Astrocyte of the hippocampus (primary cell): ENCODE data around the gene KIF26B.

Experiments used
- DNase-seq: peaks from one replicate; pipeline ENCODE4 v3.0.0; 2011; ENCODE audit warnings: low read depth, low spot score

KIF26B gene

DNA sequence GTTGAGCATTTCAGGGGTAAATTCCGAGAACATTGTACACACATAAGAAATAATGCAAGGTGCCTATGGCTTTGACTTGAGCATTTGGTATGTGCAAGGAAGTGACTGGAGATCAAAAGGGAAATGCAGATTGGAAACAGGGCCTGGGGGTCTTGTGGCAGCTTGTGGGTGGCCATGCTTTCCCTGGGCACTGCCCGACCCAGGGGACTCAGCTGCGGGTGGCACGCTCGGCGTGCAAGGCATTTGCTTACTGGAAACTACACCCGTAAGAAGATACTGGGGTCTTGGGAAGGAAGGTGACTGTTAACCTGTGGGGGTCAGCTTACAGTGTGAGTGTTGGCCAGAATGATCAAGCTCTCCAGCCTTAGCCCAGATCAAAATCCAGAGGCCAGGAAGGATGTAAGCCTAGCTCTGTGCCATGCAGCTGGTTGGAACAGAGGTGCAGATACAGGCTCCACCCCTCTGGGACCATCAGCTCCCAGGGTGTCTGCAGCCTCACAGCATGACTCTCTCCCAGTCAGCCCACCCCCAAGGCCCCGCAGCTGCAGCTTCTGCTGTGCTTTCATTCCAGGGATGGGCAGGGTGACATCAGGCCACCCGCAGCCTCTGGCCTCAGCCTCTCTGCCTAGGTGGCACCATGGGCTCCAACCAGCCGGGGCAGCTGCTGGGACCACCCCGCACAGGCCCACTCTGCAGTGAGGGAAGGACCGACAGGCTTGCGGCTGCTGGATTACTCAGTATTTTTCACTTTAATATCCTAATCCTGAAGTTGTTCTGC lies 55.1 kb downstream of the KIF26B start:
- no peak for DNase-seq

DNA sequence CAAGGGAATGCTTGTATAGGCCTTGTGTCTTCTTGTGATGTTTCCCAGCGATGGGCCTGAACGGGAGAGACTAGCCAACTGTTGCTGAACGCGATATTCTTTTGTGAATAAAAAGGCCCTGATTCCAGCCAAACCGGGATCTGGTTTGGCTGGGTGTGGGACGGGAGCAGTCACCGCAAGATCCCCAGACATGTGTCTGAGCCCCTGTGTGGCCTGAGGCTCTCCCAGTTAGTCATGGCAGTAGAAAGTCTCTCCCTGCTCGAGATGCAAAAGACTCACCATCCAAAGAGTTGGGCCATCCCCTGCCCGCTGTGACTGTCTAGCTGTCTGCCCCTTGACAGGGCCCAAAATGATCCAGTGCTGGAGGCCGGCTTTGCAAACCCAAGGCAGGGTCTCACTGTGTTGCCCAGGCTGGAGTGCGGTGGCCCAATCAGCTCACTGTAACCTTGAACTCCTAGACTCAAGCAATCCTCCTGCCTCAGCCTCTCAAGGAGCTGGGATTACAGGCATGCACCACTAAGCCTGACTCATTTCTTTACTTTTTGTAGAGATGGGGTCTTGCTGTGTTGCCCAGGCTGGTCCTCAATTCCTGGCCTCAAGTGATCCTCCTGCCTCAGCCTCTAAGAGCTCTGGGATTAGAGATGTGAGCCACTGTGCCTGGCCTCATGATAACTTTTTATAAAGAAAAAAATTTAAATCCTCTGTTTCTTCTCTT lies 56.4 kb downstream of the KIF26B start:
- DNase-seq, result no peak

DNA sequence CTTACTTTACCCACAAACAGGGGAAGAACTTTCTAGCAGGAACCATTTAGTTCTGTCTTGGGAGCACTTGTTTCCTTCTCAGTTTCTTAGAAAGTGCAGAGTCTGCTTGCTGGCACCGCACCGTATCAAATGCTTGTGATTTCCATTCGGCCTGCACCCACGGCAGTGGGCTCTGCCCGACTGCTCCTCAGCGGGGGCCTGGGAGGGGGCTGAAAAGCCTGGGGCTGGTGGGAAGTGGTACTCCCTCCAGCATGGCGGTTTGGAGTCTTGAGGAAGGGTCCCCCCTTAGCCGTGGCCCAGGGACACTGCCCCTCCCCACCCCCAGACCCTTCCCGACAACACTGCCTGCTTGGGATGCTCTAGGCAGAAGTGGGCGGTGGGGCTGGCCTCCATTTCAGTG lies 57.0 kb downstream of the KIF26B start:
- DNase-seq, result no peak

DNA sequence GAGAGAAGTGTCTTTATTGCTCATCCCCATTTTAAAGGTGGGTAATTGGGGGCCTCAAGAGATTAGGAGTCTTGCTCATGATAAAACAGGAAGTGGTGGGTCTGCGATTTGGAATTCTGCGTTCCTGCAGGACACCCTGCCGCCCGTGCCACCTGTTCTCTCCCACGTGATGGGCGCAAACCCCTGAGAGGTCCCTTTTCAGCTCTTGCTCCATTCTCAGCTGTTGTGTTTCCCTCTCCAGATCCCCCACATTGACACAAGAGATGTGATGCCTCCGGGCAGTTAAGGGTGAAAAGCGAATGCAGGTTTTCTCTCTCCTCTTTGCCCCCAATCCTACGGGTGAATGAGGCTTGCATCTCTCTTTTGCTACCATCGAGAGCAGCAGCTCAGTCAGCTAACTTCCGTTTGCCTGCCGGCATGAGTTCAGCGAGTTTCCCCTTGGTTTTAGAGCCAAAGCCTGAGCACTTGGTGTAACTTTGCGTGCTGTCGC lies 57.5 kb downstream of the KIF26B start:
- no peak for DNase-seq

DNA sequence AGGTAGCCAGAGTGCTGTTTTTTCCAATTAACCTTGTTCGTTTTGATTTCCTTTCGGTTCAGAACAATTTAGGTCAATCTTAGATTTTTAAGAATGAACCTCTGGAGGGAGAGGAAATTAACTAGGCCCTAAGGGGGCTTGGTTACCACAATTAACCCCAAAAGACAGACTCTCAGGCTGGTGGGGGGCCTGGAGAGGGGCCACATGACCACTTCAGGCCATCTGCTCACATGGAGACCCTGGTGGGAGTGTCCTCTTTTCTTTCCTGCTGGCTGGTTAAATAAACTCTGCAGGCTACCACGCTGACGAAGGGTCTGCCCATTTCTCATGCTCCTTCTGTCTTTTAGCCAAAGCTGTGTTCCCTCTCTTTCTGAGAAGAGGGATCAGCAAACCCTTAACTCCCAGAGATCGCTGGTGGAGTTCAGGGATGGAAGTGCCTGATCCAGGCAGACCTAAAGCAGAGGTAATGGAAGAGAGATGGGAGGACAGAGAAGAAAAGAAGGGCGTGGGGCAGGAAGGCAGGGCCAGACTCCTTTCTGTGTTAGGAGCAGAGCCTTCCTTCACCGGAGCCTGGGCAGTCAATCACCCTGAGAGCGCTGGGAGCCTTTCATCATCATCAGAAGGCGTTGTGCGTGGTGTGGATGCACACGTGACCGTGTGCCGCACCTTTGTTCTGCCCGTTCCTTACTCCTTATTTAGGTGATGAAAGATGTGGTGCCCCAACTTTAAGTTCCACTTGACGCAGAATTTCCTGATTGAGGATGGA lies 58.5 kb downstream of the KIF26B start:
- DNase-seq, result no peak

DNA sequence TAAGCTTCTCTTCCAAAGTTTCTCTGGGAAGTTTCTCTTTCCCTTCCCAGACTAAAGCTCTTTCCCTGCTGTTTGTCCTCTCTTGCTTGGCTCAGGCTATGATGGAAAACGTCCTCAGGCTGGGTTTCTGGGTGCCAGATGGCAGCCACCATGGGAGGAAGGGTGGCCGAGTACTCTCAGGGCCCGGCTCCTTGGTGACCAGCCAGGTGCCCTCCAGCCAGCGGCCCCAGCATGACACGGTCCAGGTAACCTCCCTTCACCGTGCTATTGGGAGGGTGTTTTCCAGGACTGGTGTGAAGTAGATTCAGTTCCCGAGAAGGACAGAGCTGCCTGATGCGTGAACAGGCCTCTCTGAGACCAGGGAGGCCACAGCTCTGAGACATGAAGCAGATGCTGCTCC lies 60.3 kb downstream of the KIF26B start:
- no peak for DNase-seq

DNA sequence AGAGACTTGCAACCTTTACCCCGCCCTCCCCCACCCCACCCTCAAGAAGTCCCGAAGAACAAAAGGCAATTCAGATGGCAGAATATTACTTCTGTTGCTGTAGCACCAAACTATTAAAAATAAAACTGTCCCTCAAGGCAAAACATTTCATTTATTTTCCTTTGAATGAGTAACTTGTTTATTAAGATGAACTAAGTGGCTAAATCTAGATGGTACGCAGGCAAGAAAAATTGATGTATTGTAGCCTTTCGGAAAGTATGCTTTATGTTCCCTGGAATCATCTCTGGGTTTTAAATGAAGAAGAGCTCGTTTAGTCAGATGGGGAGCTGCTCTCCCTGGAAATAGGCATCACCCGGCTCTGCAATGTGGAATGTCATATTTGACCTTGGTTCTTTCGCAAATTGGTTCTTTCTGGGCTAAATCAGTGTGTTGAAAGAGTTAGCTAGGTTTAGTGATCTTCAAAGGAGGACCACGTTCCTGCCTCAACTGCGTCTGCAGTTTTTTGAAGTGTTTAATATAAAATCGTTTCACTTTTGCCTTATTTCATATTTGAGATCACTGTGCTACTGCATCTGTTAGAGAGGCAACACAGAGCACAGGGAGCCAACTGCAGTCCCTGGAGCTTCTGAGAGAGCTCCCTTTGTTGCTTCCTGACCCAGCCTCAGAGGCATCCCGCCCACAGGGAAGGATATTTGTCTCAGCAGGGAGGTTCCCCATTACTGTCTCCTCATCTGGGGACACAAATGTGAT lies 61.8 kb downstream of the KIF26B start:
- no peak for DNase-seq

DNA sequence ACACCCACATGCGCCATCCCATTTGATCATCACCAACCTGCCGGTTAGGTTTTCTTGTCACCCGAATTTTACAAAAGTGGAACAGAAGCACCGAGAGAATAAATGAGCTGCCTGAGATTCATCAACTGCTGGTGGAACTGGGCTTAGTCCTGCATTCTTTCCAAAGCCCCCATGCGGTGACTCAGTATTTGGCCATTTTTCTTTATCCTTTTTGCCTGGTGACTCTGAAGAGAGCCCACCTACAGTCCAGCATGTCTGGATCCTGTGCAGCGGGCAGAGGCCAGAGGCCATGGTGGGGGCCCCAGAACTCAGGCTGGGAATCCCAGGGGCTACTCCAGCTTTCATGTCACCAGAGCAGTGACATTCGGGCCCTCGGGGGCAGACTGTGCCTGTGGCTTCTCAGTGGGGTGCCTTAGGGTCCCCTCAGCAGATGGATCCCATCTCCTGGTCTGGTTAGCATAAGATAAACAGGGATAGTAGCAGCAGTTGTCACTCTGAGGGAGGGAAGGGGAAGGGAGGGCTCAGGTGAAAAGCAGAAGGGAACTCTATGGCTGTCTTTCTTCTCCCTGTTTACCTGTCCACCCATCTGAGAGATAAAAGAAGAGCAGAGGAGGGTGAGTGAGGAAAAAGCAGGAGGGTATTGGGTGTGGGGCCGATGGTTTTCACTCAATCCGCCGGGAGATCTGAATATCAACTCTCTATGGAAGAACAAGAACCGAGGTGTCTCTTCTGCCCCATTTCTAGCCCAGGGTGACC lies 63.2 kb downstream of the KIF26B start:
- peak; percentile 24 for DNase-seq

DNA sequence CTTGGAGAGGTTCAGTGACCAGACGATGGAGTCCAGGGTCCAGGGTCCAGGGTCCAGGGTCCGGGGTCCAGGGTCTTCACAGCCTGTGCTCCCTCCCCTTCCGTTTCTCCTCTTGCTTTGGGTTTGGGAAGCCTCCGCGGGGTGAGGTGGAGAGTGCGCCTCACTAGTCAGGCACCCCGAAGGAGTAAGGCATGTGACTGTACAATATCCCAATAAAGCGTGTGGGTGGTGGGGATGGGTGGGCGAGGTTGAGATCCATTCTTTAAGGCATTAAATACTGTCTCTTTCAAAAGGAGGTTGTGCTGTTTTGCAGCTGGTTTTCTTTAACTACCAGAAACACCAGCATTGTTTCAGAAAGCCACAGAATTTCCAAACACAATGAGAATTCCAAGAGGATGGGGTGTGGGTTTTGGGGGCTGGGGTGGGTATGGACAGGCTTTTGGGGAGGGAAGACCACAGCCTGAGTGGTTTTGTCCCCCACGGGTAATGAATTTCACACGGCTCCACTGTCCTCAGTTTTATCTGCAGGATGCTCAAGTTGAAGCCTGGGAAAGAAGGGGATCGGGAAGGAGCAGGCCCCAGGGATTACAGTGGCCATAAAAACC lies 65.7 kb downstream of the KIF26B start:
- DNase-seq, result no peak

DNA sequence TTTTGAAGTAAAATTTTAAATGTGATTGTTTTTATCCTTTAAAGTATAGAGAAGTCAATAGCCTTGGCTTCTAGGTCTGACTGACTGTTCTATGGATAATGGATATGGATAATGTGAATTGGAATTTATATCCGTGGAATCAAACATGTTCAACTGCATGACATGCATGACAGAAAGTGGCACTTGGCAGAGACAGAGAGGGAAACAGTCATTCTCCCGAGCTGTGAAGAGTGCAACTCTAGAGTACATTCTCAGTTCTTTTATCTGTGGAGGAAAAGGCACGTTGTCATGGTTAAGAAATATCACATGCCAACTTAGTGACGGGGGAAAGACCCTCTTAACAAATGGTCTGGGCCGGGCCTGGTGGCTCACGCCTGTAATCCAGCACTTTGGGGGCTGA lies 67.0 kb downstream of the KIF26B start:
- DNase-seq, result no peak

DNA sequence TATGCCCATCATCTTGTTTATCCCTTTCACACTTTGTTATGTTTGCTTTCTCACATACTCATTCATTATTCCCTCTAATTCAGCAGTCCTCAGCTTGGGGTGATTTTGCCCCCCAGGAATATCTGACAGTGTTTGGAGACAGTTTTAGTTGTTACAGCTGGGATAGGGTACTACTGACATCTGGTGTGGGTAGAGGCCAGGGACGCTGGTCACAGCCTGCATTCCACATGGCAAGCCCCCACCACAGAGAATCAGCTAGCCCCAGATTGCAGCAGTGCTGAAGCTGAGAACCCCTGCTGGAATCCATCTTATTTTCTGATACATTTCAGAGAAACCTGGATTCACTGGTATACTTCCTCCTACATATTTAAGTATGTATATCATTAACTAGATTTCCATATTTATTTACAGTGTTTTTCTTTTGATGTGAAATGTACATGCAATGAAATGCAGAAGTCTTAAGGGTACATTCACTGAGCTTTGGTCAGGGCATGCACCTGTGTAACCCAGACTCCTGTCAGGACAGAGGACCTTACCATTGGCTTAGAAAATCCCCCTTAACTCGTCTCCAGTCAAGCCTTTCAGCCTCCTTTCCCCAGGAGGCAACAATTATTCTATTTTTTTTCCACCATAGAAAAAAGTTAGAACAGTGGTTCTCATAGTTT lies 68.3 kb downstream of the KIF26B start:
- DNase-seq, result no peak

DNA sequence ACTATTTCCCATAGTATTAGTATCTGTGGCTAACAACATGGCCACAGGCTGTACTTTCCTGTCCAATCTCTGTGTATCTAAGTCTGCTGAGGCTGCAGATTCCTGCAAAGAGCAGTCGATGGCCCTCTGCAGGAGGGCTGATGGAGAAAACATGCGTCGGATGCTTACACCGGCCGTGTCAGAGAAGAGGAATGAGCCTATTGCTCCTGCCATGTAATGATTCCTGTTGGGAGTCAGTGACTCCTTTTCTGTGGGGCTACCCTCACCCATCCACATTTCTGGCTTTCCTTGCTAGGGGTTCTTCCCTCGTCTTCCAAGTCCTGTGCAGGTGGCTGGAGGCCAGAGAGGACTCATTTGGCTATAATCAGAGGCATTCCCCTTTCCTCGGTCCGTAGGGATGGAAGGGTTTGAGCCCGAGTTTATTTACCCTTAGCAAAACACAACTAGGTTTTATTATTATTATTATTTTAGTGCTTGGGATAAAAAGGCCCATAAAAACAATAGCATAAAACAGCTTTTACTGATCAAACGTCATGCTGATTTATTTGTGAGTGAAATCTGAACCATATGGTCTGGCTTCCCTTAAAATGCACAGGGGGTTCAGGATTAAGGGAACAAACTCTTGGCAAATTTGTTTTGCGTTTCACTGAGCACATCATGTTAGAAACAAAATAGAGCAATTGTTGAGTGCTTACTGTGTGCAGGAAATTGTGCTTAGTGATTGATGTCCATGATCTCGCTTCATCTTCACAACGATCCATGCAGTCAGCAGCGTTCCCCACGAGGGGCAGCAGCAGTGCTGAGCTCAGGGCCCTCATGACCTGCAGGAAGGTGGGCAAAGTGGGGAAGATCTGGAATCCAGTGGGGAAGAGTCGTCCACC lies 70.8 kb downstream of the KIF26B start:
- DNase-seq, result peak; percentile 44

DNA sequence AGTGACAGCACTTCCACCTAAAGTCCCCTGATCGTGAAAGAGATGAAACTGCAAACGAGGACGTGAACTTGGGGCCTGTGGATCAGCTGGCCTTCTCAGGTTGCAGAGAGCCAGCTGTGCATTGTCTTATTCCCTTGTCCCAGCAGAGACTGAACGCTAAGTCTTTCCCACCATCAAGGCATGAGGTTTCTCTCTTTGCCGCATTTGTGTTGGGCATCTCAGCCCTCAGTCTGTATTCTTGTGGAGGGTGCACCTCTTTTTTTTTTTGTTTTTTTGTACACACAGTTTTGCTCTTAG lies 71.4 kb downstream of the KIF26B start:
- DNase-seq, result no peak

DNA sequence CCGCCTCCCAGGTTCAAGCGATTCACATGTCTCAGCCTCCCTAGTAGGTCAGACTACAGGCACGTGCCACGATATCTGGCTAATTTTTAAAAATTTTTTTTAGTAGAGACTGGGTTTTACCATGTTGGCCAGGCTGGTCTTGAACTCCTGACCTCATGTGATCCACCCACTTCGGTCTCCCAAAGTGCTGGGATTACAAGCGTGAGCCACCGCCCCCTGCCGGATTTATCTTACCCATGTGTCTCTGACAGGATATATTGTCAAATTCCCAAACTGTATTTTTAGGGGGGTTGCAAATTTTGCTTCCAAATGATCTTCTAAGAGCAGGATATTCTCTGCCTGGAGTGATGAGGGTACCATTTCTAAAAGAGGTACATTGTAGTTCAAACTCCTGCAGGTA lies 74.3 kb downstream of the KIF26B start:
- DNase-seq, result no peak

DNA sequence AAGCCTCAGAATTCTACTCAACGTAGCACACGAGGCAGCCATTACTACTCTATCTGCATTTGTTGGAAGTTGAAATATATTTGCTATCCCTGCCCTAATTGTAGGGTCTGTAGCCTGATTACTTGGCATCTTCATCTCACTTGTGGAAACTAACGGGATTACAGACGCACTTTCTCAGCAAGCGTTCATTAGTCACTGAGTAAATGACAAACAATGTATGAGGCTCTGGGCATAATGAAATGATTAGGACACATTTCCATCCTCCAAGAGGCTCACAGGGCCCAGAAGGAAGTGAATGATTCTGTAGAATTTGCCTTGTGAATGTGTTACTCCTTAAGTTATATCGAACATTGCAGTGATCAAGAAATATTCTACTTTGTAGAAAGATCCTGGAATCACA lies 78.1 kb downstream of the KIF26B start:
- DNase-seq, result no peak

DNA sequence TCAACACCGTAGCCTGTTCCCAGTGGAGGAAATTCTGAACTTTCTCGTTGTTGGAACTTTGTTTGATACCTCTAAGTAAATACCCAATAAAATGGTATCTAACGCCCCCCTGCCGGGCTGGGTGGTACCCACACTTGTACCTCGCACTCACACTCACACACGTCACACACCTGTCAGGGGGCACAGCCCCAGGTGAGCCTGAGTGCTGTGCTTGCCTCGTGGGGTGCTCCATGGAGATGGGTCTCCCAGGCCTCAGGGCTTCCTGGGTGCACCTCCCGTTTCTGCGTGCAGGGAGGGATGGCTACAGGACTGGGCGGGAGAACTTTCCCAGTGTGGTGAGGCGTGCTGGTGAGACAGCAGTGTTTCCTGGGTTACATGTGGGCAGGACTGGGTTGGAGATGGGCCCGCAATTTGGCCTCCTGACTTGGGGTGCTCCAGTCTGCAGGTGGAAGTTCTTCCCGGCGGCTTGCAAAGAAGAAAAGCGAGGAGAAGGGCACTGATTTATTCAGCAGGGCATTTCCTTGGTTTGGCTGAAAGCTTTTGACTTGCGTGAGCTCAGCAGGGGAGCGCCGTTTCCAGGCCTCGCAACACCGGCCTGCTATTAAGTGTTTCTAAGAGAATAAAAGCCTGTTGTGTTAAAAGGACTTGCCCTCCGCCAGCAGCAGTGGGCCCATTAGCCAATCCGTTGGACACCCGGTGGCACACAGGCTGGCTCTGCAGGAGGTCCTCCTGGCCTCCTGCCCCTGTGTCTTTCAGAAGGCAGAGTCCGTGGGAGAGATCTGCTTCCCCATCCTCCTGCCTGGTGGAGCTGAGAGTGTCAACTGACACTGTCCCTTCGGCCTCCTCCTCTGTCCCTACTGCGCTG lies 79.7 kb downstream of the KIF26B start:
- peak; percentile 81 for DNase-seq

DNA sequence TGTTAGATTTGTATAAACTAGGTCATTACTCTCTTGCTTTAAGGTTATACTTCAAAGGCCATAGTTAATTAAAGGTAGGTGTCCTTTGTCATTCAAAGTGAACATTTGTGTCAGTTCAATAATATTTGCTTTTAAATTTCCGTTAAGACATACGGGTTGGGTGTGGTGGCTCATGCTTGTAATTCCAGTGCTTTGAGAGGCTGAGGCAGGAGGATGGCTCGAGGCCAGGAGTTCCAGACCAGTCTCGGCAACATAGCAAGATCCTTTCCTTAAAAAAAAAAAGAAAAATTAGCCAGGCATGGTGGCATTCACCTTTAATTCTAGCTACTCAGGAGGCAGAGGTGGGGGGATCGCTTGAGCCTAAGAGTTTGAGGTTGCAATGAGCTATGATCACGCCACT lies 80.4 kb downstream of the KIF26B start:
- peak; percentile 79 for DNase-seq

DNA sequence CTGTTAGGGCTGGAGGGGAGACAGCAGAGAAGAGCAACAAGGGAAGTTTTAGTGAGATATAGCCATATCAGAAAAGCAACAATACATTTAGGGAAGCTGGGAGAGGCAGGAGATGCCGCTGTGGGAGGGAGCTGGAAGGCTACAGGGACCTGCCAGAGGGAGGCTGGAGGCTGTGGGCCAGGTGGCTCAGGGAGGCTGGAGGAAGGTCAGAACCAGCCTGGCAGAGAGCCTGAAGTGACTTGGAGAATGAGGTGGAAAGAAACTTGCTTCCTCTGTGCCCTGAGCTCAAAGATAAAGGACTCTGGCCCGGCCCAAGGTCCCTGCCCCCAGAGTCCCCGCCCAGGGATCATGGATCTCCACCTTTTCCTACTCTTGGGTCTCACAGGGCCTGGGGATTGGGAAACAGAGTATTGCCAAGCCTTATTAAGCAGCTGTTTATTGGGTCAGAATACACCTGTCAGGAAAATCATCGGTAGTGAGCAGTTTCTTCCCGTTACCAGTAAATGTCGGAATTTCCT lies 85.9 kb downstream of the KIF26B start:
- DNase-seq, result no peak
